Effector CD8-positive, alpha-beta T cell (primary cell): ENCODE results near the gene MXD4.

Experiments
- DNase-seq: peaks from one replicate; lab custom pipeline; 2025; lab: John Stamatoyannopoulos, UW

The MXD4 gene

DNA sequence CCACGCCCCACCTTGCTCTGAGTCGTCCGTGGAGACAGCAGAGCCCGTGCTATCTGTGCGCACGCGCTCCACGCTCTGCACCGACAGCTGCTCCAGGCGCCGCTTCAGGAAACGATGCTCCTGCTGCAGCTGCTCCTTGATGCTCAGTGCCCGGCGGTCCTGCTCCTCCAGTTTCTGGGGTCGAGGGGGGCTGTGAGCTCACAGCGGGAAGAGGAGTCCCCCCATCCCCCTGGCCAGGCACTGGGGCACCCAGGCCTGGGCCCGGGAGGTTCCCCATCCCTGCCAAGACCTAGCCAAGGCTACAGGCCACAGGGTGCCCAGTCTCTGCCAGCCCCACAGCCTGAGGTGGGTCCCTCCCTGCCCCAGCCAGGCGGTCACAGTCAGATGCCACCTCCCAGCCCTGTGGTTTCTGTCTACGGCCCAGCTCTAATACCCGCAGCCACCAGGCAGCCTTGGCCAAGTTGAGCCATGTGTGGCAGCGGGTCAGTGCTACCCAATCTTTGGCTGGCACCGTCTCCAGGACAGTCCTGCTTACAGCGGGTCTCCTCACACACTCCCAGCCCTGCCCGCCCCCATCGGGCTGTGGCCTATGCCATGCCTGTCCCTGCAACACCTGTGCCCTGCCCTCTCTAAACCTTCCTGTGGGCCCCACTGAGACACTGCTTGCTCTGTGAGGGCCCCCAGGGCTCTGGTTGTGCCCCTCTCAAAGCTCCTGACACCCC lies 10.7 kb downstream of the MXD4 start:
- no peak for DNase-seq

GRCh38 chr4:2250357-2251072 lies 11.4 kb downstream of the MXD4 start:
- no peak for DNase-seq

- DNase-seq, result no peak
Observed at GRCh38 chr4:2249526-2250356, 12.2 kb downstream of the MXD4 start.

GRCh38 chr4:2248821-2249261 lies 13.1 kb downstream of the MXD4 start:
- DNase-seq, result no peak

GRCh38 chr4:2248044-2248780 lies 13.7 kb downstream of the MXD4 start:
- no peak for DNase-seq

DNA sequence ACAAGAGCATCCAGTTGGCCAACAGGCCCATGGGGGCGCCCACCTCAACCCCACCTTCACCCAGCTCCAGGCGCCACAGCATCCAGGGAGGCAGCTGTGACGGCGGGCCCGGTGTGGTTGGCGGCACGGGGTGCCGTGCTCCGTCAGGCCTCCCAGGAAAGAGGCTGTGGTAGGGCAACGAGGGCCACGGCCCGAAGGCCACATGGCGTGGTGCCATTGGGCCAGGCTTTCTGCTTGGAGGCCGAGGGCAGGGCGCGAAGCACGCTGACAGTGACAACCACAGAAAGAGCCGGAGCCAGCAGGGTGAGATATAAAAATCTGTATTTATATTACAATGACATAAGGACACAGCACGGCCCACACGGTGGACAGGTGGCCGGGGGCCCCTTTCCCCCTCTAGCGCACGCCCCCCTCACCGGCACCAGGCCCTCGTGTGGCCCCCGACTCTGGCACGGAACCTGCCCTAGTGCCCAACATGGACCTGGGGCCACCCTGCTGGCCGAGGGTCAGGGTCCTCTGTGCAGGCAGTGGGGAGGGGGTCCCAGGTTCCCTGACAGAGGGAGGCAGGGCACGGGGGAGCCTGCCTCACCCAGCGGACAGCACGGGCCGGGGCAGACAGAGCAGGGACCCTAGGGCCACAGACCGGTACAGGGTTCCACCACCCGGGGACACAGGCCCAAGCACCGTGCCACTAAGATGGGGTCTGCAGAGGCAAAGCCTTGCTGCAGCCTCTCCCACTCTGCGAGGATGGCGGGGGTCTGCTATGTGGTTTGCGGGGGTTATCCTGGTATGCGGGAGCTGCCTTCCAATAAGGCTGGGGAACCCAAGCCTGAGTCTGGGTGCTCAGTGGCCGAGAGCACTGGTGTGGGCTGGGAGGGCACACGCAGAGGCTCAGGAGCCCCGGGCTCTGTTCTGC lies 14.5 kb downstream of the MXD4 start:
- DNase-seq, result no peak

DNA sequence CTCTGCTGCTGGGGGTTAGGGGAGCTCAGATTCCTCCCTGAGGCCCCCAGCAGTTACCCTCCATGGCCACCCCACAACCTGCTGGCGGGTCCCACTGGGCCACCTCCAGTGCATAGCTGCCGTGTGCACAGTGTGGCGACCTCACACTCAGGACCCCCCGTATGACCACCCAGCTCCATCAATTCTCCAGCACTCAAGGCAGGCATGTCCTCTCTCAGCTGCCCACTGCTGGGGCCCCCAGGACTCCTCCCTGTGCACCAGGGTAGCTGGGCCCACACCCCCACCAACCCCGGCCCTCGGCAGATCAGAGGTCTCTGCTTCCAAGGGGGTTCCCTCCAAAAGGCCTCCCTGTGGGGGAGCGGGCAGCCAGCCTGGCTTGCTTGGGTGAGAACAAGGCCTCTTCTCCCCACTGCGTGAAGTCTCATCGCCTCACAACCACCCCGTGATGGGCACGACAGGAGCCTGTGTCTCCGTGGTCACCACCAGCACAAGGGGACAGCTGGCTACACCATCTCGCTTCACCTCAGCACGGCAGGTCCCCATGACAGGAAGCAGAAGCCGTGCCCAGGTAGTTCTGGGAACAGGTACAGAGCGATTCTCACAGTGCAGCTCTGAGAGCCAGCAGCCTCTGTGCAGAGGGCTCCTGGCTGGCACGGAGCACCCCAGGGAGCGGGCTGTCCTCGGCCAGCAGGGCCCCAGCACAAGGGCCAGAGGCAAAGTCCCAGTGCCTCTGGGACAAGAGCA lies 15.4 kb downstream of the MXD4 start:
- no peak for DNase-seq

DNA sequence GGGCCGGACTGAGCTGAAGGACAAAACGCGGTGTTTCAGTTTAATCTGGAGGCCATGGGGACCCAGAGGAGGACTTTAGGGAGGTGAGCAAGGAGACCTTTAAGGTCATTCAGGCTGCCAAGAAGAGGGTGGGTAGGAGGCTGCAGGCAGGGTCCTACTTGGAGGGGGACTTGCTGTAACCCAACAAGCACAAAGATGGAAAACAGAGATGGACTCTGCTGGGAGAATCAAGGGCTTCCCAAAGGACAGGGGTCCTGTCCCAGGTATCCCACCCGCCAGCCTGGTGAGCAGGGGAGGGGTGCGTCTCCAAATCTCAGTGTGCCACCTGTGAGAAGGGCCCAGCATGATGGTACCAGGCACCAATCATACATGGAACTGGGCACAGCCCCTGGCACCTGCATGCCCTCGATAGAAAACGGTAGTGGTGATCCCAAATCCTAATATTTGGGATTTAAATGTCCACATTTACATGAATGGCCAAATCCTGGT lies 16.1 kb downstream of the MXD4 start:
- no peak for DNase-seq

DNA sequence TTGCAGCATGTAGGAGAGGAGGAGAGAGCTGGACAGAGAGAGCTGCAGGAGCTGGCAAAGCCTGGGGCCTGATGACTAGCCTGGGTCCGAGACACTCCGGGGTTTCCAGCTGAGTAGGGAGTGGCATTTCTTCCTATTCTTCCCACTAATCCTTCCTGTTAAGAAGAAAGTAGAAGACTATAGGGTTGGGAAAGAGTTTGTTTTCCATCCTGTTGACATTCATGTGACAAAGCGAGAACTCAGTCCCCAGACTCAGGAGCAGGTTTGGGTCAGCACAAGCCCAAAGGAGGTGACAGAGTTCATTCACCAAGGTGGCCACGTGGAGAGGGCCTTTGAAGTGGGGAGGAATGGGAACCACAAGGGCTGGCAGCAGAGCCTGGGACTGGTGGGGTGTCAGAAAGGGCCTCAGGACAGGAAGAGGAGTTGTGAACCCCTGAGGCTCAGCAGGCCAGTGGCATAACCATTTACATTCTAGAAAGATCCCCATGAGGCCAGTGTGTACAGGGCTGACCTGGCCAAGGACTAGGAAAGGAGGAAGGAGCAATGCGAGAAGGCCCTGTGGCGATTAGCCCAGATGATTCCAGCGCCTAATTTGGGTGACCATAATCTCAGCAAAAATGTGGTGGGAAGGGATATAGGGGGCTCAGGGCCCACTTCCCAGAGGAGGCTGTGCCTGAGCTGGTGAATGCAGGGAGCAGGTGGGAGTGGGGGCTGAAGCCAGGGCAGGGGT lies 16.7 kb downstream of the MXD4 start:
- DNase-seq, result no peak

GRCh38 chr4:2243681-2244380 lies 18.1 kb downstream of the MXD4 start:
- DNase-seq, result no peak

DNA sequence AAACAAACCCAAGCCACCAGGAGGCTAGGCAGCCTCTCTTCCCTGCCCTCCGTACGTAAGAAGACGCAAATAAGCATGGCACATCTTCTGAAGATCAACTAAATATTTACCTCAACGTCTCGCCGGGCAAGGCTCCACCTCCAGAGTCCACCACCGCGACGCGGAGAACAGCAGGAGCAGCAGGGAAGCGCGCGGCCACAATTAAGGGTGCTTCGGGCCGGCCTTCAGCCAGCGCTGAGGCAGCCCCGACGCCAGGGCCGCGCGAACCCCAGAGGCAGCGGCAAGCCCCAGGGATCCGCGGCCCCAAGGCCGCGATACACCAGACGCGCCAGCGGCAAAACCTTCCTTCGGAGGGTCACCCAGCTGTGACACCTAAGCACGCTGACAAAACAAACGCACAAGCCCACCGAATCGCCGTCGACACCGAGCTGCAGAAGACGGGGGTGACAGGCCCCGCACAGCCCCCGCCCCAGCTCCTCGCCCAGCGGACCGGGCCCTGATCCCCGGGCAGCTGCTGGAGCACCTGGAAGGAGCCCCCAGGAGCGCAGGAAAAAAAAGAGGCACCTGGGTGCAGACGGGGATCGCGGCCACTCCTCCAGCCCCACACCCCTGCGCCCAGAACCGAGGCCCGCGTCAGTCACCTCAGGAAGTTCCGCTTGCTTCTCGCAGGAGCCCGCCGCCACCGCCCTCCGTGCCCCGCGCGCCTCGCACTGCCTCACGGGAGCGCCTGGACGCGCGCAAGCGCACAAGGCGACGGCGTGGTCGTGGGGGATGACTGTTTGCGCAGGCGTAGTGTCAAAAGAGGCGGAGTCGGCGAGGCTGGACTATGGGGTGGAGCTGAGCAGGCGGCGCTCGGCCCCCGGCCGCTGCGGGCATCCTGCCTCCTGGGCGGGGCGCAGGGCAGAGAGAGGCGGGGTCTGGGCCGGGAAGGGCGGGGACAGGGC lies 20.2 kb downstream of the MXD4 start, which contains the start of the genes HAUS3 and POLN:
Gene HAUS3, minus strand, starts transcription at position 712 of the 944 bp plus-strand sequence. CDS start 1,175 bp downstream, outside the sequence.
Gene POLN, minus strand, starts transcription at position 712 of the 944 bp plus-strand sequence. CDS start 12,890 bp downstream, outside the sequence.
- DNase-seq, result peak; percentile 99

GRCh38 chr4:2241003-2241402 lies 20.9 kb downstream of the MXD4 start:
- no peak for DNase-seq

GRCh38 chr4:2236944-2237666 lies 24.8 kb downstream of the MXD4 start:
- no peak for DNase-seq

GRCh38 chr4:2231082-2231481 lies 30.8 kb downstream of the MXD4 start:
- DNase-seq, result no peak

DNA sequence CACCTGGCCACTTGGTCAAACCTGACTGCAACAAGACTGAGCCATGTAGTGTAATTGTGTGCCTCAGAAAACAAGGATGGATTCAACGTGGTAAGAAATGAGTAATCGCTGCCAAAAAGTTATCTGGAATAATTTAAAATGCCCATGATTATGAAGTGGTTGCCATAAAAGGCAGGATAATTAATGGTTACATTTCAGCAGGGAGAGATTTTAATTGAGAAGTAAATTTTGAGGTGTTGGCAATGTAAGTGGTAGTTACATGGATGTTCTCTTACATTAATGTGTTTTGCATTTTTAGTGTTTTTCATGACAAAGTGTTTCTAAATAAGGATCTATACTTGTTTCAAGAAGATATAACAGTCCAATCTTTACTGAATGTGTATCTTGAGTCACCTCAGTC lies 35.6 kb downstream of the MXD4 start:
- no peak for DNase-seq

DNA sequence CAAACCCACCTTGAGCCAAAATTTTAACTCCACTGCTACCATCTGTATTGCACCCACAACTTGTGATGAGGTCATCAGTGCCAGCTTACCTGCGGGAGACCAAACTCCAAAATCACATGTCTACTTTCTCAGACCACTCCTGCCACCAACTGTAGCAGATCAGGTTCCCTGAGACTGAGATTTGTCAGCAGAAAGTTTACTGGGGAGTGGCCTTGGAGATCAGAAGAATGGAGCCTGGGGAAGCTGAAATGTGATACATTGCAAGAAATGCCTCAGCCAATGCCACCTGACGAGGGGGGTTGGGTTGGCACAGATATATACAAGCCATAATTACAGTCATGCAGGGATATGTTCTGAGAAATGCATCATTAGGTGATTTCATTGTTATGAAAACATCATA lies 39.1 kb downstream of the MXD4 start:
- no peak for DNase-seq
